CD14-positive monocyte (primary cell): ENCODE measurements around the gene CSH1. TPM values are rescaled to one million over a fixed set of nuclear protein-coding genes. Genes with fewer than 3 reads are reported as not detected.
"Not testable (repeated sequence)": the region's sequence is repeated elsewhere in the genome, so short reads cannot be mapped to it uniquely, and the experiment has no call there.

Source experiments
- DNase-seq, 3 donors: peaks; one replicate each; pipeline ENCODE4 v3.0.0-alpha.2; 2011 to 2022
- H2AFZ ChIP-seq: 2 replicates; pipeline ENCODE4 v1.6.0; 2012; ENCODE audit warnings: mild to moderate bottlenecking, low read depth, low read length, inconsistent platforms; ENCODE audit not compliant: insufficient read depth, poor library complexity, severe bottlenecking
- H3K27ac ChIP-seq, 2 donors: 1 replicate in 1 of 2; 2 replicates in 1 of 2; pipeline ENCODE4 v1.5.1; 2012 to 2013; ENCODE audit warnings: low read length in 2 of 2, control low read depth in 1 of 2, inconsistent platforms in 1 of 2, low read depth in 1 of 2, mild to moderate bottlenecking in 1 of 2
- H3K27me3 ChIP-seq, 2 donors: one replicate each; pipeline versions ENCODE4 v1.6.0 to v1.6.1; 2011 to 2013; ENCODE audit warnings: low read length in 2 of 2; ENCODE audit not compliant: control insufficient read depth in 2 of 2, insufficient read depth in 2 of 2
- H3K36me3 ChIP-seq, 2 donors: replicated peaks in 1 of 2; 1 replicate in 1 of 2; 2 replicates in 1 of 2; pipeline versions ENCODE4 v1.5.1 to v1.6.1; 2012 to 2013; ENCODE audit warnings: low read length in 2 of 2, control low read depth in 1 of 2, inconsistent platforms in 1 of 2, mild to moderate bottlenecking in 1 of 2; ENCODE audit not compliant: insufficient read depth in 2 of 2, control insufficient read depth in 1 of 2
- H3K4me1 ChIP-seq, 2 donors: 1 replicate in 1 of 2; 2 replicates in 1 of 2; pipeline versions ENCODE4 v1.5.1 to v1.6.1; 2012 to 2013; ENCODE audit warnings: low read length in 2 of 2, control low read depth in 1 of 2, inconsistent platforms in 1 of 2, mild to moderate bottlenecking in 1 of 2, moderate library complexity in 1 of 2; ENCODE audit not compliant: insufficient read depth in 2 of 2, control insufficient read depth in 1 of 2
- H3K4me2 ChIP-seq: replicated peaks from 2 replicates; pipeline ENCODE3; 2012; ENCODE audit warnings: low read length, moderate library complexity, mild to moderate bottlenecking; ENCODE audit not compliant: poor library complexity, severe bottlenecking; ENCODE audit errors: extremely low read depth
- H3K4me3 ChIP-seq, 3 experiments: fragments of 200-600 bp in 1 of 3; sonication (generic) in 1 of 3; replicated peaks in 1 of 3; 1 replicate in 2 of 3; 2 replicates in 1 of 3; pipeline ENCODE4 v1.5.1; 2011 to 2013; ENCODE audit warnings: low read length in 3 of 3, mild to moderate bottlenecking in 3 of 3, control low read depth in 2 of 3, low read depth in 2 of 3, inconsistent platforms in 1 of 3, moderate library complexity in 1 of 3
- H3K79me2 ChIP-seq: 2 replicates; pipeline ENCODE4 v1.6.0; 2012; ENCODE audit warnings: mild to moderate bottlenecking, control low read depth, inconsistent platforms, low read length, moderate library complexity; ENCODE audit not compliant: insufficient read depth
- H3K9ac ChIP-seq: 2 replicates; pipeline ENCODE4 v1.6.0; 2017; ENCODE audit warnings: low read length, mild to moderate bottlenecking; ENCODE audit not compliant: insufficient read depth, poor library complexity, severe bottlenecking
- H3K9me3 ChIP-seq, 2 donors: replicated peaks in 1 of 2; 1 replicate in 1 of 2; 2 replicates in 1 of 2; pipeline versions ENCODE4 v1.5.1 to v1.6.1; 2012 to 2013; ENCODE audit warnings: low read length in 2 of 2, control low read depth in 1 of 2; ENCODE audit not compliant: control insufficient read depth in 1 of 2, insufficient read depth in 1 of 2
- H4K20me1 ChIP-seq: 2 replicates; pipeline ENCODE4 v1.6.0; 2012; ENCODE audit warnings: mild to moderate bottlenecking, low read length, control low read depth, moderate library complexity; ENCODE audit not compliant: insufficient read depth
- H3K27ac Mint-ChIP-seq, 7 donors: one replicate each; pipeline ENCODE4 v1.8.0; 2020; ENCODE audit warnings: mild to moderate bottlenecking in 7 of 7, mixed read lengths in 7 of 7, moderate library complexity in 6 of 7, inconsistent platforms in 2 of 7
- H3K27me3 Mint-ChIP-seq, 3 donors: one replicate each; pipeline ENCODE4 v1.8.0; 2021 to 2022; ENCODE audit warnings: low read depth in 3 of 3, mild to moderate bottlenecking in 3 of 3, mixed read lengths in 3 of 3, moderate library complexity in 3 of 3, inconsistent platforms in 1 of 3
- H3K36me3 Mint-ChIP-seq, 2 donors: one replicate each; pipeline ENCODE4 v1.8.0; 2020; ENCODE audit warnings: mixed read lengths in 2 of 2, inconsistent platforms in 1 of 2, mild to moderate bottlenecking in 1 of 2
- H3K4me1 Mint-ChIP-seq: one replicate; pipeline ENCODE4 v1.8.0; 2020; ENCODE audit warnings: mild to moderate bottlenecking, mixed read lengths
- H3K4me3 Mint-ChIP-seq, 2 donors: one replicate each; pipeline ENCODE4 v1.8.0; 2020; ENCODE audit warnings: mild to moderate bottlenecking in 2 of 2, mixed read lengths in 2 of 2, moderate library complexity in 1 of 2
- H3K9me3 Mint-ChIP-seq, 7 donors: one replicate each; pipeline ENCODE4 v1.8.0; 2020 to 2022; ENCODE audit warnings: mixed read lengths in 7 of 7, mild to moderate bottlenecking in 6 of 7, moderate library complexity in 6 of 7, inconsistent platforms in 2 of 7
- WGBS: methylation state at CpG from one replicate; pipeline ENCODE4 v1.1.5; 2013; ENCODE audit warnings: missing lambda C conversion rate; ENCODE audit not compliant: insufficient coverage; 5-methylcytosine and 5-hydroxymethylcytosine counted together
- intact Hi-C, 2 donors: fragments of 100-400 bp; cut with micrococcal nuclease; formaldehyde crosslinking; loops; one replicate each; pipeline versions ENCODE4 v1.15.0 to v1.15.1; 2023
- polyA plus RNA-seq, 3 donors: library from polyadenylated mRNA; depleted of rRNA in 1 of 3; unstranded in 2 of 3; stranded (reverse) in 1 of 3; fragments of 300-500 nt in 2 of 3; fragments of >200 nt in 1 of 3; fragmentation: Illumina TruSeq in 2 of 3; gene quantifications; 1 replicate in 2 of 3; 2 replicates in 1 of 3; pipeline ENCODE4 v1.2.3, GENCODE V29; 2012 to 2021
- TF ChIP-seq, protein P1 (sequence below): fragments of 200-600 bp; IDR thresholded peaks from one replicate; pipeline ENCODE4 v1.8.0; 2022; ENCODE audit warnings: antibody characterized with exemption, mild to moderate bottlenecking

Gene CSH1
- polyA plus RNA-seq, 3 donors, result not detected

DNA sequence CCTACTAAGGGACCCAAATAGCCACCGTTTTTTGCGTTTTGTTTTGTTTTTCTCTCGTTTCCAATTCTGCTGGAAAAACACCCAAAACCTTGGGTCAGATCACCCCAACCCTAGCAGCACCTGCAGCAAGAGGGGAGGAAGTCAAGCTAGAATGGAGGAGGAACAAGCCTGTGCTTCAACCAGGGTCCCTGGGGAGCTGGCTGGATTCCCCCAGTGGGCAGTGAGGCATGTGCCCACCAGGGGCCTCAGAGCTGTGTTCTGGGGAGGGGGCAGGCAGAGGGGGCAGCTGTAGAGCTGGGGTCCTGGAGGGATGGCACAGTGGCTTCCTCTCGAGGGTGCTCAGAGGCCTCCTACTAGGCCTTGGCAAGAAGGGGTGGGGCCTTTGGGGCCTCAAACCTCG is 29.2 kb upstream of the CSH1 start:
- no peak overlapping the region for H3K27ac Mint-ChIP-seq
- peaks cover 13% of the 10 kb centered on the region for H3K4me1 Mint-ChIP-seq
- Histone ChIP-seq H3K4me1 (peaks cover 3 to 7% of the 10 kb centered on the region in 2 donors), H3K27me3 (no peaks in the 10 kb centered on the region), H3K36me3 (peaks cover 0 to 8% of the 10 kb centered on the region in 2 donors), H3K27ac (no peak overlapping the region), H3K4me3 (no peak overlapping the region), H3K9ac (no peak overlapping the region), H3K4me2 (no peak overlapping the region), H4K20me1 (no peaks in the 10 kb centered on the region), H2AFZ (no peak overlapping the region), H3K79me2 (no peaks in the 10 kb centered on the region), H3K9me3 (no peaks in the 10 kb centered on the region)
- 68% methylated on average over 3 of the region's 5 CpGs for WGBS
- H3K4me3 Mint-ChIP-seq, result no peak overlapping the region
- intact Hi-C loops, result loop anchor here in 1 of 2 donors (10.0 kb wide), 1 partner anchor 359 kb away; no protein-coding TSS in a partner anchor
- H3K27me3 Mint-ChIP-seq, result peaks cover 3% of the 10 kb centered on the region in 3 donors
- TF ChIP-seq, protein P1, sequence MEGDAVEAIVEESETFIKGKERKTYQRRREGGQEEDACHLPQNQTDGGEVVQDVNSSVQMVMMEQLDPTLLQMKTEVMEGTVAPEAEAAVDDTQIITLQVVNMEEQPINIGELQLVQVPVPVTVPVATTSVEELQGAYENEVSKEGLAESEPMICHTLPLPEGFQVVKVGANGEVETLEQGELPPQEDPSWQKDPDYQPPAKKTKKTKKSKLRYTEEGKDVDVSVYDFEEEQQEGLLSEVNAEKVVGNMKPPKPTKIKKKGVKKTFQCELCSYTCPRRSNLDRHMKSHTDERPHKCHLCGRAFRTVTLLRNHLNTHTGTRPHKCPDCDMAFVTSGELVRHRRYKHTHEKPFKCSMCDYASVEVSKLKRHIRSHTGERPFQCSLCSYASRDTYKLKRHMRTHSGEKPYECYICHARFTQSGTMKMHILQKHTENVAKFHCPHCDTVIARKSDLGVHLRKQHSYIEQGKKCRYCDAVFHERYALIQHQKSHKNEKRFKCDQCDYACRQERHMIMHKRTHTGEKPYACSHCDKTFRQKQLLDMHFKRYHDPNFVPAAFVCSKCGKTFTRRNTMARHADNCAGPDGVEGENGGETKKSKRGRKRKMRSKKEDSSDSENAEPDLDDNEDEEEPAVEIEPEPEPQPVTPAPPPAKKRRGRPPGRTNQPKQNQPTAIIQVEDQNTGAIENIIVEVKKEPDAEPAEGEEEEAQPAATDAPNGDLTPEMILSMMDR, result no peak
- no peak for DNase-seq
- H3K36me3 Mint-ChIP-seq, result peaks cover 4 to 5% of the 10 kb centered on the region in 2 donors
- H3K9me3 Mint-ChIP-seq, result no peaks in the 10 kb centered on the region

DNA sequence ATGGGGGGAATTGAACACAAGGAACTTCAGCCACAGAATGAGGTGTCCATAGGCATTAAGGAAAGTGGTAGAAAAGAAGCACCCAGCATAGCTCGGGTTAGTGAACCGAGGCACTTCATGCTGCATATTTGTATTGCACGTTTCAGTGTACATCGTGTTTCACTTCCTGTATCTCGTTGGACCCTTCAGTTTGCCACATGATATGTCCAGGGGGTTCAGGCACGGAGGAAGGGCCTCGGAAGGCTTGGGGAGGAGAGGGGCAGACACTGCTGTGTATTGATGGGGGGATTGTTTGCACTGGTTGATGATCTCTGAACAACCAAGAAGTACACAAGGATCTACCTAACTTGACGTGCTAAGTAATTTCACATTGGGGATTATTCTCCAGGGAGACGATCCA is 26.0 kb upstream of the CSH1 start:
- intact Hi-C loops, result loop anchor here in 1 of 2 donors (10.0 kb wide), 1 partner anchor 362 kb away; no protein-coding TSS in a partner anchor
- not testable (repeated sequence) for H3K9me3 Mint-ChIP-seq, H3K4me2 ChIP-seq, H3K27me3 ChIP-seq, H3K9ac ChIP-seq, H3K9me3 ChIP-seq, H3K27ac ChIP-seq, H3K27me3 Mint-ChIP-seq, H3K79me2 ChIP-seq, H3K36me3 ChIP-seq, DNase-seq, H4K20me1 ChIP-seq, H3K4me3 ChIP-seq, H3K36me3 Mint-ChIP-seq, H3K4me1 ChIP-seq
- Mint-ChIP-seq H3K4me3 (peak overlapping the region; percentile 18 to 80), H3K27ac (peak overlapping the region in 2 of 7 donors; percentile 54 to 66), H3K4me1 (peaks cover 15% of the 10 kb centered on the region)
- WGBS, result 21% methylated on average over 6 of the region's 9 CpGs
- H2AFZ ChIP-seq, result peak overlapping the region; percentile 41

DNA sequence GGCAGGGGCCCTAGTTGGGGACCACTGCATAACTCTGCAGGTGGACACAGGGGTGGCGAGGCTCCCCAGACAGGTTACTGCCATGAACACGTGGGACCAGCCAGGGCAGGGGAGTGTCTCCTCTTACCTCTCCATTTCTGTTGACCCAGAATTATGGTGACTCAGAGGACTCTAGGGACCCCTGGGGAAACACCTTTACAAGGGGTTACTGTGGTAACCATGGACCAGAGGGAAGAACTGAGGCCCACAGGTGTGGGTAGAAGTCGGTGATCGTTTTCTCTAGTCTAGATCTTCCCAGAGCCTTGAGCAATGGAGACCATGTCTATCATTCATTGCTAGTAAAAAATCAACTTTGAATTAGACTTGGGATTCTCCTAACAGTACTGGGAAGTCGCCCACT is 24.4 kb upstream of the CSH1 start:
- not testable (repeated sequence) for H3K36me3 Mint-ChIP-seq, DNase-seq, H3K4me3 ChIP-seq, H3K79me2 ChIP-seq, H3K36me3 ChIP-seq, H3K9ac ChIP-seq, H3K4me1 ChIP-seq, H3K9me3 ChIP-seq, H3K9me3 Mint-ChIP-seq, H4K20me1 ChIP-seq, H2AFZ ChIP-seq, H3K27ac Mint-ChIP-seq, H3K4me3 Mint-ChIP-seq, H3K4me2 ChIP-seq, H3K27me3 Mint-ChIP-seq, H3K27me3 ChIP-seq, H3K27ac ChIP-seq
- H3K4me1 Mint-ChIP-seq, result peaks cover 20% of the 10 kb centered on the region
- intact Hi-C loops, result loop anchor here in 1 of 2 donors (10.0 kb wide), 1 partner anchor 364 kb away; no protein-coding TSS in a partner anchor
- WGBS, result 100% methylated on average over 3 of the region's 5 CpGs

DNA sequence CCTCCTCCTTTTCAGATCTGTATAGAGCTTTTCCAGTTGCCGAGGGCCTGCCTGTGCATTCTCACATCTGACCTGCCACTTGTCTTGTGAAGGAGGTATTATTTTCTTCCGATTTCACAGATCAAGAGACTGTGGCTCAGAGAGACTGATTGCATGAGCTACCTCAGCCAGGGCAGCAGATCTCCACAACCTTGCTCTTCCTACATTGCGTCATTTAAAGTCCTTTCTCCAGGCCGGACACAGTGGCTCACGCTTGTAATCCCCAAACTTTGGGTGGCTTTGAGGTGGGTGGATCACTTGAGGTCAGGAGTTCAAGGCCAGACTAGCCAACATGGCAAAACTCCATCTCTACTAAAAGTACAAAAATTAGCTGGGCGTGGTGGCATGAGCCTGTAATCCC is 23.7 kb upstream of the CSH1 start:
- H3K36me3 Mint-ChIP-seq, H3K9ac ChIP-seq, H4K20me1 ChIP-seq, H3K9me3 Mint-ChIP-seq, H3K4me3 Mint-ChIP-seq, H3K4me2 ChIP-seq, H3K36me3 ChIP-seq, H3K27me3 ChIP-seq, H3K9me3 ChIP-seq, H3K4me3 ChIP-seq, H3K4me1 ChIP-seq, H2AFZ ChIP-seq, H3K27ac ChIP-seq, H3K27me3 Mint-ChIP-seq, DNase-seq, H3K79me2 ChIP-seq: not testable (repeated sequence)
- intact Hi-C loops, result loop anchor here in 1 of 2 donors (10.0 kb wide), 1 partner anchor 365 kb away; no protein-coding TSS in a partner anchor
- Mint-ChIP-seq H3K4me1 (peaks cover 24% of the 10 kb centered on the region), H3K27ac (peak overlapping the region in 2 of 7 donors; percentile 4 to 12)
- no CpG with 5 or more reads among the region's 6 CpGs for WGBS
